HG03520 (cell line): ENCODE measurements around the gene CDX4.
"Not testable (repeated sequence)": the region's sequence is repeated elsewhere in the genome, so short reads cannot be mapped to it uniquely, and the experiment has no call there.

Source experiments
- ATAC-seq: cut with Tn5 transposase; IDR thresholded peaks from one replicate; pipeline ENCODE4 v1.9.1; 2021; ENCODE audit warnings: mild to moderate bottlenecking, moderate library complexity; ENCODE audit not compliant: unreplicated experiment

CDX4 gene

GRCh38 chrX:73446831-73447230, at the start of gene CDX4:
Gene CDX4, plus strand, starts transcription at chrX:73447053. Its CDS starts 201 bp downstream, at chrX:73447254.
- no peak for ATAC-seq

- no peak for ATAC-seq
Measured at GRCh38 chrX:73398185-73398914, 48.5 kb upstream of the CDX4 start.

- ATAC-seq, result no peak
Measured at GRCh38 chrX:73400136-73400748, 46.6 kb upstream of the CDX4 start.

GRCh38 chrX:73401591-73402266, 45.1 kb upstream of the CDX4 start:
- no peak for ATAC-seq

- no peak for ATAC-seq
Measured at GRCh38 chrX:73412930-73413329, 33.9 kb upstream of the CDX4 start.

- no peak for ATAC-seq
Measured at GRCh38 chrX:73447311-73447794, 500 bp downstream of the CDX4 start.

- ATAC-seq, result no peak
Measured at GRCh38 chrX:73448379-73448778, 1.5 kb downstream of the CDX4 start.

- no peak for ATAC-seq
Measured at GRCh38 chrX:73455171-73455570, 8.3 kb downstream of the CDX4 start.

- no peak for ATAC-seq
Measured at GRCh38 chrX:73457306-73457705, 10.5 kb downstream of the CDX4 start.

- ATAC-seq, result no peak
Measured at GRCh38 chrX:73468376-73468775, 21.5 kb downstream of the CDX4 start.

- no peak for ATAC-seq
Measured at GRCh38 chrX:73478961-73479360, 32.1 kb downstream of the CDX4 start.

- ATAC-seq, result no peak
Measured at GRCh38 chrX:73481521-73481920, 34.7 kb downstream of the CDX4 start.

- ATAC-seq, result no peak
Measured at GRCh38 chrX:73490661-73491060, 43.8 kb downstream of the CDX4 start.

GRCh38 chrX:73492178-73492577, 45.3 kb downstream of the CDX4 start:
- not testable (repeated sequence) for ATAC-seq
